NOMO-1 treated with dmso at 0.1 percent for 144 hours (cell line): ENCODE data around the gene PTPRQ.
"Not testable (repeated sequence)": the region's sequence is repeated elsewhere in the genome, so short reads cannot be mapped to it uniquely, and the experiment has no call there.

Experiments used
- DNase-seq: peaks from one replicate; lab custom pipeline; 2025; ENCODE audit not compliant: unreplicated experiment; lab: John Stamatoyannopoulos, UW

PTPRQ gene

GRCh38 chr12:80443974-80444666 lies at the start of gene PTPRQ:
Gene PTPRQ (plus strand): TSS chr12:80444235. CDS start chr12:80444346, 111 bp downstream.
- no peak for DNase-seq

GRCh38 chr12:80400571-80400991 lies 43.5 kb upstream of the PTPRQ start:
- DNase-seq, result no peak

GRCh38 chr12:80401191-80401590 lies 42.8 kb upstream of the PTPRQ start:
- DNase-seq, result no peak

GRCh38 chr12:80404629-80405028 lies 39.4 kb upstream of the PTPRQ start:
- no peak for DNase-seq

GRCh38 chr12:80406253-80406652 lies 37.8 kb upstream of the PTPRQ start:
- no peak for DNase-seq

GRCh38 chr12:80411787-80412186 lies 32.2 kb upstream of the PTPRQ start:
- no peak for DNase-seq

GRCh38 chr12:80412343-80412953 lies 31.6 kb upstream of the PTPRQ start:
- DNase-seq, result no peak

- DNase-seq, result no peak
Measured at GRCh38 chr12:80413462-80413861, 30.6 kb upstream of the PTPRQ start.

- no peak for DNase-seq
Measured at GRCh38 chr12:80415466-80415865, 28.6 kb upstream of the PTPRQ start.

GRCh38 chr12:80419644-80420043 lies 24.4 kb upstream of the PTPRQ start:
- DNase-seq, result no peak

GRCh38 chr12:80420075-80420474 lies 24.0 kb upstream of the PTPRQ start:
- DNase-seq, result no peak

- DNase-seq, result no peak
Measured at GRCh38 chr12:80422550-80422949, 21.5 kb upstream of the PTPRQ start.

GRCh38 chr12:80432061-80432460 lies 12.0 kb upstream of the PTPRQ start:
- no peak for DNase-seq

GRCh38 chr12:80441921-80442320 lies 2.1 kb upstream of the PTPRQ start:
- DNase-seq, result no peak

GRCh38 chr12:80442426-80443222 lies 1.4 kb upstream of the PTPRQ start:
- DNase-seq, result no peak

- DNase-seq, result no peak
Measured at GRCh38 chr12:80445083-80445793, 1.2 kb downstream of the PTPRQ start.

- DNase-seq, result no peak
Measured at GRCh38 chr12:80456513-80456912, 12.5 kb downstream of the PTPRQ start.

GRCh38 chr12:80460972-80461371 lies 16.9 kb downstream of the PTPRQ start:
- DNase-seq, result no peak

GRCh38 chr12:80461851-80462250 lies 17.8 kb downstream of the PTPRQ start:
- not testable (repeated sequence) for DNase-seq

GRCh38 chr12:80469681-80470080 lies 25.6 kb downstream of the PTPRQ start:
- no peak for DNase-seq

GRCh38 chr12:80470403-80470802 lies 26.4 kb downstream of the PTPRQ start:
- DNase-seq, result no peak
